Dermis microvascular lymphatic vessel endothelial cell (primary cell): ENCODE results near the gene C2orf76. TPM values are rescaled to one million over a fixed set of nuclear protein-coding genes. Genes with fewer than 3 reads are reported as not detected.
"Not testable (repeated sequence)": the region's sequence is repeated elsewhere in the genome, so short reads cannot be mapped to it uniquely, and the experiment has no call there.

ENCODE experiments used
- DNase-seq, 2 donors: peaks; one replicate each; pipeline versions ENCODE4 v3.0.0 to v3.0.0-alpha.2; 2010; ENCODE audit warnings: low read depth in 2 of 2
- total RNA-seq: library from RNA; depleted of rRNA; stranded (reverse); fragments of >200 nt; gene quantifications from 2 replicates; pipeline ENCODE4 v1.2.1, GENCODE V29; 2014

C2orf76 gene
- total RNA-seq, 1 donor from 2014 or later = 9.8 TPM

- no peak for DNase-seq
Measured at GRCh38 chr2:119295688-119296375, 70.8 kb downstream of the C2orf76 start.

- no peak for DNase-seq
Measured at GRCh38 chr2:119294671-119295070, 72.0 kb downstream of the C2orf76 start.

DNA sequence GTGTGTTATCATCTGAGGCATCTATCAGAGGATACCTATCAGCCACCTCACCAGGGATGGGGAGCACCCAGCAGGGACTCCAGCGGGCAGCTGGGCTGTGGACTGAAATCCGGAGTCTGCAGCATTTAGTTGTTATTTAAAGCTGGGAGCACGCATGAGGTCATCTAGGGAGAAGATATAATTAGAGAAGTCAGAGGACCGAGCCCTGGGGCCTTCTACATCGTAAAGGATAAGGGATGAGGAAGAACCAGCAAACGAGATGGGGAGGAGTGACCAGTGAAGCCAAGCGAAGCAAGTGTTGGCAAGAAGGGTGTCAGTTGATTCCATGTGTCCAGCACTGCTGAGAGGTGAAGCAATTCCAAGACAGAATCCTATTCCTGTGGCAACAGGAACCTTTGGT lies 72.7 kb downstream of the C2orf76 start:
- DNase-seq = no peak

- DNase-seq = no peak
Measured at GRCh38 chr2:119293254-119293653, 73.4 kb downstream of the C2orf76 start.

DNA sequence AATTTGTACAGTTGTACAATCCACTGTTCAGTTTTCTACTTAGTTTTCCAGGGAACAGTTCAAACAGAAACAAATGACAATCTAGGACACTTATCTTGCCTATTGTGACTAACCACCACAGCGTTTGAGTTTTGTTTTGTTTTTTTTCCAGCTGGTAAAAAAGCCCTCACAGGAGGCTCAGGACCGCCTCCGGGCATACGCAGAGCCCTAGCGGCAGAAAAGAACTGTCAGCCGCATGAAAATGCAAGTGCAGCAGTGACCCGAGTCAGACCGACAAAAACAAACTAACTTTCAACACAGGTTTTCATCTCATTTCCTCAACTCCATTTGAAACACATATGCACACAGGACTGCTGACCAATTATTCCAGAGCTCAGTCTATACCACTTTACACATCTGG lies 74.4 kb downstream of the C2orf76 start:
- DNase-seq = peak; percentile 36 to 52

GRCh38 chr2:119291588-119292167 lies 75.0 kb downstream of the C2orf76 start:
- no peak for DNase-seq

- peak; percentile 40 to 51 for DNase-seq
Measured at GRCh38 chr2:119290859-119291587, 75.6 kb downstream of the C2orf76 start.

DNA sequence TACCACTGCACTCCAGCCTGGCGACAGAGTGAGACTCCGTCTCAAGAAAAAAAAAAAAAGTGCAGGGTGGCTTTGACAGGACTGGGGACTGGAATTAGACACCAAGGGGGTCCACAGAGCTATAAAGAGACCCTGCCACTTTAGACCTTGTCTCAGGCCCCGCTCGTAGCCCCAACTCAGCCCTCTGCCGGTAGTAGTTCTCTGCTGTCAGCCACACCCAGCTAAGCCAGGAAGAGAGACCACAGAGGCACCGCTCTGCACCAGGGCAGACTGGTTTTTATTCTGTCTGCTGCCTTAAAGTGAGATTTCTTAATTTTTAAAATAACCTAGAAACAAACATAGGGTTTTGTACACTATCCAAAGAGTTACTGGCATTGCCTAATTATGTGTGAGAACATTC lies 77.0 kb downstream of the C2orf76 start:
- no peak for DNase-seq

DNA sequence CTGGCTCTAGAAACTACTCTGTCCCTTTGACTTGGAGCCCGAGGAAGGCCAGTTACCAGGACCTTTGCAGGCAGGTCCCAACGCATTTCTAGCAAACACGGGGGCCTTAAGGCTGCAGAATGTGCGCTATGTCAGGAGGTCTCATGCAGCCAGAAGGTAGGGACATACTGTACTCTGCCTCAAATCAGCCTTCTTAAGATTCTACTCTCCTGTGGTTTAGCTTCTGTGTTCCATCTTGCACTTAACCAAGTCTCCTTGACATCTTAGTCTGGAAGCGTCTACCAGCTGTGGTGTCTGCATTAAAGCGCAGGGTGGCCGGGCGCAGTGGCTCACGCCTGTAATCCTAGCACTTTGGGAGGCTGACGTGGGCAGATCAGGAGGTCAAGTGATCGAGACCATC lies 77.5 kb downstream of the C2orf76 start:
- DNase-seq = no peak

DNA sequence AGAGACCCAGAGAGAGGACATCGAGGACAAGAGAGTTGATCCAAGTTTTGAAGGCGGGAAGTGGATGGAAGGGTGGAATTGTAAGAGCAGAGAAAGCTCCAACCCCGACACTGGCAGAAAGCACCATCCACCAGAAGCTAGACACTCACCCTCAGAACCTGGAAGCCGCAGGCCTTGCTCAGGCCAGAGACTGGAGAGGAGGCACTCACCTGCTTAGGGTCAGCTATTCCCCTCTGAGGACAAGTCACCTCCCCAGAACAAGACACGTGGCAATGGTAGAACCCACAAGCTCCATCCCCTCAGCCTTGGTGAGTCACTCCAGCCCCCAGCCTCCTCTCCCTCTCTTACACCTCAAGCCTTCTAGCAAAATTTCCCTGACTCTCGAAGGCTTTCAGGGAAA lies 78.1 kb downstream of the C2orf76 start:
- DNase-seq = no peak

- no peak for DNase-seq
Measured at GRCh38 chr2:119286661-119287060, 80.0 kb downstream of the C2orf76 start.

DNA sequence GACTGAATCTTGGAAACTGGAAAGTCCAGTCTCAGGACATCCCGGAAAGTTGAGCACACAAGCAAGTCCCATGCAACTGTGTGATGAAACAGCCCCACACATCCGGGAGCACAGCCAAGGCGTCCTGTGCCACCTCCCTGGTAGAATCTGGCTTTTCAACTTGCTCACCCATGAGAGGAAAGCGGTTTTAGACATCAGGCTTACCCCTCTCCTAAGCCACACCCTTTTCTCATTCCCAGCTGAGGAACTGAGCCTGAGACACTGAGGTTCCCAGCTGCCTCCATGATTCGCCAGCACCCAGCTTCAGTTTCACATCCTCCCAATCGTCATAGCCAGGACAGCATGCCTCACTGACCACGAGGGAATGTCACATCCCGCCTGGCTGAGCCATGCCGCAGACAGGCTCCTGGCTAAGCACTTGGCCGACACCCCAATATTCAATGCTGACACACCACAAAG lies 82.7 kb downstream of the C2orf76 start:
- DNase-seq = no peak

DNA sequence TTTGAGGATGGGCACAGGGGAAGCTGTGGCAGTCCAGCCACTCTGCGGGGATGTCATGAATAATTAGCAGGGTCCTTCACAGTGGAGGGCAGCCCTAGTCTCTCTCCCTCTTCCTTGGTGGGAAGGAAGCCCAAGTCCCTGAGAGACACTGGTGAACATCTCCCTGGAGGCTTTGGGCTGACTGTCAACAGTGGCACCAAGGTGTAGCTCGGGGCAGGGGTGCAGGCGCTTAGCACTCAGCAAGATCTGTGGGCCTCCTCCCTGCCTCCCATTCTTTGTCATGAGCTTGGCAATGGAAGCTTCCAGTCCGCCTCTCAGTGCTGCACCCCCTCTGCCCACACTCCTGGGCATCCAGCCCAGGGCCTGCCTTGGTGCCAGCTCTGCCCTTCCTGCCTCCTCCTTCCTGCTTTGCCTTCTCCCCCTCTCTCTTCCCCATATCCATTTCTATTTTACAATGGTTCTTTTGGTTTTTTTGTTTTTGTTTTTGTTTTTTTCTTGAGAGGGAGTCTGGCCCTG lies 83.6 kb downstream of the C2orf76 start:
- no peak for DNase-seq

GRCh38 chr2:119282146-119282995 lies 84.3 kb downstream of the C2orf76 start:
- no peak for DNase-seq

DNA sequence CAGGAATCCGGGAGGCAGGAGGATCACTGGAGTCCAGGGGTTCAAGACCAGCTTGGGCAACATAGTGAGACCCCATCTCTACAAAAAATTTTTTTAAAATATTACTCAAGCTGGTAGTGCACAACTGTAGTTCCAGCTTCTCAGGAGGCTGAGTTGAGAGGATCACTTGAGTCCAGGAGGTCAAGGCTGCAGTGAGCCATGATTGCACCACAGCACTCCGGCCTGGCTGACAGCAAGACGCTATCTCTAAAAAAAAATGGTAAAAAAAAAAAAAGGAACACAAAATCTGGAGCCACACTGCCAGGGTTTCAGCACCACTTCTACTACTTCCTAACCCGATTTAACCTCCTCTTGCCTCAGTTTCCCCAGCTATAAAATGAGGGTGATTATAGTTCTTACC lies 86.0 kb downstream of the C2orf76 start:
- DNase-seq = no peak

DNA sequence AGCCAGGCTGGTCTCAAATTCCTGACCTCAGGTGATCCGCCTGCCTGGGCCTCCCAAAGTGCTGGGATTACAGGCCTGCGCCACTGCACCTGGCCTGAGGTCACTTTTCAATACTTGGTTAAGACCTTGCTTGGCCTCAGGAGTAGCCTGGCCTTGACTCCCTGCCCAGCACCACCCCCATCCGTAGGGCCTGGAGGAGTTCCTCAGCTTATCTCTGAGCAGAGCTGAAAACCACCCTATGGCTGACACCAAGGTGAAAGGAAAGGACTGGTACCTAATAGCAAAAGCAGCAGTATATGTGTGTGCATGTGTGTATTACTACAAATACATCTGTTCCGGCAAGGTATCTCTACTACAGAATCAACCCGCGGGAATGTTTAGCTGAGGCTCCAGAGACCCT lies 87.0 kb downstream of the C2orf76 start:
- no peak for DNase-seq

DNA sequence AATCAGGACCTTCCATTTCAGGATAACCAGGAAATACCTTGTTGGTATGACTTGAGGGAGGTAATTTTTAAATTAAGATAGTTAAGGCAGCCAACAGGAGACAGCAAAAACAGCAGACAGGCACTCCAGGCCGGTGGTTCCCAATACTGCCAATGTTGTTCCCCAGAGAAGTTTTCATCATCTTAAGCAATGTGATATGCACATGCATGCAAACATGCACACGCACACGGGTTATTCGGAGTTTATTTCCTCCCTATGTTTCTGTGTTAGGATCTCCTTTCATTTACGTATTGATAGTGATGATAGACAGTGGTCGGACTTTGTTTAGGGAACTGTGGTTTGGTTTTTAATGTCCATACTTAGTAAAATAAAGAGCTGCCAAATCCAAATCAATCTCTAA lies 87.7 kb downstream of the C2orf76 start:
- no peak for DNase-seq

- DNase-seq = not testable (repeated sequence)
Measured at GRCh38 chr2:119278385-119278784, 88.2 kb downstream of the C2orf76 start.

DNA sequence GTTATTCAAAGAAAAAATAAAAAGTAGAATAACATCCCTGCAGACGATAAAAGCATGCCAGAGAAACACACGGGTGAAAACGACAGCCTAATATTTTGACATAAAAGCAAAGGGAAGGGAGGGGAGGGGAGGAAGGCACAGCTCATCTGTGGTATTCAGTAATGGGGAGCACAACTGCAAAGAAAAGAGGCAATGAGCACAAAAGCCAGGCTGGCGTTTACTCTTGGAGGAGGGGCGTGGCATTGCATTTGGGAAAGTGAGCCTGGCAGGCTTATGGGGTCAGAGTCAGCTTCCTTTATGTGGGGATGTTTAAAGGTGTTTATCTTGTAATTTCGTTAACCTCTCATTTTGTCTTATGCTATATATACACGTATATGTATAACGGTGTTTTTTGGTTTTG lies 89.8 kb downstream of the C2orf76 start:
- no peak for DNase-seq

GRCh38 chr2:119267604-119268003 lies 99.0 kb downstream of the C2orf76 start:
- DNase-seq = no peak

- DNase-seq = no peak
Measured at GRCh38 chr2:119266091-119266589, 100.5 kb downstream of the C2orf76 start.
